Lower lobe of right lung (tissue), 2 donors: ENCODE measurements around the gene MLXIPL. TPM values are rescaled to one million over a fixed set of nuclear protein-coding genes. Genes with fewer than 3 reads are reported as not detected.

Source experiments
- ATAC-seq, 2 donors: fragments of 200-7000 bp; cut with Tn5 transposase; one replicate each; pipeline ENCODE4 v1.9.1; 2020 to 2022; ENCODE audit warnings: mild to moderate bottlenecking in 2 of 2, moderate library complexity in 2 of 2
- DNase-seq: peaks from one replicate; pipeline ENCODE4 v3.0.0-alpha.2; 2020
- H3K27ac ChIP-seq: fragments of 200-600 bp; one replicate; pipeline ENCODE4 v1.8.0; 2022
- H3K27me3 ChIP-seq: fragments of 200-600 bp; one replicate; pipeline ENCODE4 v1.8.0; 2022; ENCODE audit warnings: low read depth
- H3K36me3 ChIP-seq: fragments of 200-600 bp; one replicate; pipeline ENCODE4 v1.8.0; 2022; ENCODE audit warnings: mild to moderate bottlenecking
- H3K4me1 ChIP-seq: fragments of 200-600 bp; one replicate; pipeline ENCODE4 v1.8.0; 2022
- H3K4me3 ChIP-seq: fragments of 200-600 bp; one replicate; pipeline ENCODE4 v1.8.0; 2022; ENCODE audit warnings: mild to moderate bottlenecking
- H3K9me3 ChIP-seq: fragments of 200-600 bp; one replicate; pipeline ENCODE4 v1.8.0; 2022
- intact Hi-C: fragments of 100-400 bp; cut with DNase I; formaldehyde crosslinking; loops from one replicate; pipeline ENCODE4 v1.11.0; 2022
- long read RNA-seq: library from polyadenylated mRNA; unstranded; transcript quantifications from one replicate; pipeline ENCODE4 v2.0.0, GENCODE V29; 2021
- total RNA-seq: library from RNA; stranded (reverse); fragmentation: NEBNext Ultra II Directional; extraction: Animal tissue kit (Norgen Biotek cat#: 25700); gene quantifications from one replicate; pipeline ENCODE4 v1.2.1, GENCODE V29; 2021
- TF ChIP-seq, protein P1 (sequence below): fragments of 200-600 bp; IDR thresholded peaks from one replicate; pipeline ENCODE4 v1.8.0; 2022; ENCODE audit warnings: antibody characterized with exemption, mild to moderate bottlenecking
- donor health status: DM: no; HTN: yes; CAD: no; lungs with severe emphysema.

MLXIPL gene
- total RNA-seq: 10.7 TPM
- long read RNA-seq, partial matches to known transcripts: 1 of 3 reads
- long read RNA-seq, other reads (novel, unspliced or antisense): 2 of 3 reads

DNA sequence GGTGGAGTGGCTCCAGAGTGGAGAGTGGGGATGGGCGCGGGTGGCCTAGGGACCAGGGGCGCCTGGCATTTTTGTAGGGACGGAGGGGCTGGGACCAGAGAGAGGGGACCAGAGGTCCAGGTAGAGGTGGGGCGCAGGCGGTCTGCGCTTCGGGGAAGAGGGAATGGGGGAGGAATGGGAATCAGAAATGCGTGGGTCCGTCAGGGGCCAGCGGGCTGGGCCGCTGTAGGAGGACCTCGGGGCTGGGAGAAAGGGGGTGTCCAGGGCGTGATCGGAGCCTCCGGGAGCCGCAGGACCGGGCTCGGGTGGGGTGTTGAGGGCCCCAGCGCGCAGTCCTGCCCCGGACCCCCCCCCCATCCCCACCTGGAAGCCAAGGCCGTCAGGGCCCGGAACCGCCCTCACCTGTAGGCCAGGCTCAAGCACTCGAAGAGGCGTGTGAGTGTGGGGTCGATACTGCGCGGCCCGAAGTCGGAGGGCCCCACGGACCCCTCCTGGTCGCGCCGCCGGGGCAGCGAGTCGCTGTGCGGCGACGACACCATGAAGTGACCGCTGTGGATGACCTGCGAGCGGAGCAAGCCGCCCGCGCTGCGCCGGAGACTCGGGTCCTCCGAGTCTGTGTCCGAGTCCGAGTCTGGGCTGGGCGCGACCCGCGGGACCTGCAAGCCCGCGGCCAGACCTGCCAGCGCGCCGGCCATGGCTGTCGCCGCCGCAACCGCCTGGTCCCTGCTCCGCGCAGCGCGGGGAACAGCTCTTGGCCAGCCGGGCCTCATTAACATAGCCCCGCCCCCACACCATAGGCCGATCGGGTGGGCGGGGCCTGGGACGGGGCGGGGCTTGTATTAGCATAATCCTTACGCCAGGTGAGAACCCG lies at the start of gene MLXIPL:
MLXIPL (minus strand) TSS at position 725 of the 871 bp plus-strand sequence; CDS start at position 695, 30 bp downstream.
- Histone ChIP-seq H3K9me3 (no peaks in the 10 kb centered on the region), H3K4me3 (peak within 1 kb of the TSS; percentile 60), H3K27me3 (peaks cover 55% of the 10 kb centered on the region), H3K4me1 (peaks cover 22% of the 10 kb centered on the region), H3K27ac (no peak within 1 kb of the TSS), H3K36me3 (no peaks in the 10 kb centered on the region)
- TF ChIP-seq, protein P1, sequence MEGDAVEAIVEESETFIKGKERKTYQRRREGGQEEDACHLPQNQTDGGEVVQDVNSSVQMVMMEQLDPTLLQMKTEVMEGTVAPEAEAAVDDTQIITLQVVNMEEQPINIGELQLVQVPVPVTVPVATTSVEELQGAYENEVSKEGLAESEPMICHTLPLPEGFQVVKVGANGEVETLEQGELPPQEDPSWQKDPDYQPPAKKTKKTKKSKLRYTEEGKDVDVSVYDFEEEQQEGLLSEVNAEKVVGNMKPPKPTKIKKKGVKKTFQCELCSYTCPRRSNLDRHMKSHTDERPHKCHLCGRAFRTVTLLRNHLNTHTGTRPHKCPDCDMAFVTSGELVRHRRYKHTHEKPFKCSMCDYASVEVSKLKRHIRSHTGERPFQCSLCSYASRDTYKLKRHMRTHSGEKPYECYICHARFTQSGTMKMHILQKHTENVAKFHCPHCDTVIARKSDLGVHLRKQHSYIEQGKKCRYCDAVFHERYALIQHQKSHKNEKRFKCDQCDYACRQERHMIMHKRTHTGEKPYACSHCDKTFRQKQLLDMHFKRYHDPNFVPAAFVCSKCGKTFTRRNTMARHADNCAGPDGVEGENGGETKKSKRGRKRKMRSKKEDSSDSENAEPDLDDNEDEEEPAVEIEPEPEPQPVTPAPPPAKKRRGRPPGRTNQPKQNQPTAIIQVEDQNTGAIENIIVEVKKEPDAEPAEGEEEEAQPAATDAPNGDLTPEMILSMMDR: no peak
- ATAC-seq (peak; percentile 97 to 98), DNase-seq (peak; percentile 93)
- intact Hi-C loops: no loop called here

DNA sequence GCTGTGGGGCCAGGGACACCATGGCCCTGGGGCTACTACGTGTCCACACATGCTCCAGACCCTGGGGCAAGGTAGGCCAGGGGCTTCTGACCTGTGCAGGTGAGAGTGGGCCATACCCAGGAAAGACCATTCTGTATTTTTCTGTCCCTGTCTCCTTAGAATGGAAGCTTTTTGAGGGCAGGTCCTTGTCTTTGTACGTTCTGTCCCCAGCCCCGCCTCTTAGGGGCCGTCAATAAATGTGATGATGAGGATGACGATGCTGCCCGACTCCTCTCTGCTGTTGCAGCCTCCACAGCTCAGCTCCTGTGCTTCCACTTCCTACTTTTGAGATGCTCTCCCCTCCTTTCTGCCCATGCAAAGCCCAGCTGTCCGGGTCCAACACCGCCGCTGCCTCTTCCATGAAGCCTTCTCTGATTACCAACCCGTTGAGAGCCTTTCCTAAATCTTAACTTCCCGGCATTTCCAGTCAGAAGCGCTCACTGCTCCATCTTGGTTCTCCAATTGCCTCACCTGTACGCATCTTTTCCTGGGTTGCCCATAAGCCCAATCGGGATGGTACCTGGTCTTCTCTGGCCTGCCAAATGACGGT lies 47.6 kb upstream of the MLXIPL start:
- H3K4me3 ChIP-seq: no peak overlapping the region
- TF ChIP-seq, protein P1: no peak
- H3K4me1 ChIP-seq: peaks cover 8% of the 10 kb centered on the region
- DNase-seq: no peak
- no peak for ATAC-seq
- no peaks in the 10 kb centered on the region for H3K36me3 ChIP-seq
- H3K9me3 ChIP-seq: no peaks in the 10 kb centered on the region
- no peak overlapping the region for H3K27ac ChIP-seq
- intact Hi-C loops: no loop called here
- H3K27me3 ChIP-seq: no peaks in the 10 kb centered on the region

GRCh38 chr7:73671322-73671661 lies 47.0 kb upstream of the MLXIPL start:
- no peaks in the 10 kb centered on the region for H3K9me3 ChIP-seq

GRCh38 chr7:73669858-73670385 lies 45.6 kb upstream of the MLXIPL start:
- no peak for ATAC-seq
- no peak for DNase-seq
- H3K4me3 ChIP-seq: no peak overlapping the region
- H3K27me3 ChIP-seq: no peaks in the 10 kb centered on the region
- peaks cover 8% of the 10 kb centered on the region for H3K4me1 ChIP-seq
- H3K9me3 ChIP-seq: no peaks in the 10 kb centered on the region
- TF ChIP-seq, protein P1: no peak
- intact Hi-C loops: no loop called here
- H3K36me3 ChIP-seq: no peaks in the 10 kb centered on the region
- no peak overlapping the region for H3K27ac ChIP-seq

More at GRCh38 chr7:73671322-73671661, 47.0 kb upstream of the MLXIPL start:
- TF ChIP-seq, protein P1: no peak
- Histone ChIP-seq H3K27me3 (no peaks in the 10 kb centered on the region), H3K4me1 (peaks cover 8% of the 10 kb centered on the region), H3K36me3 (no peaks in the 10 kb centered on the region), H3K27ac (no peak overlapping the region), H3K4me3 (no peak overlapping the region)
- DNase-seq (no peak), ATAC-seq (no peak)
- intact Hi-C loops: no loop called here

GRCh38 chr7:73669288-73669701 lies 45.0 kb upstream of the MLXIPL start:
- DNase-seq: no peak
- TF ChIP-seq, protein P1: no peak
- intact Hi-C loops: no loop called here
- ATAC-seq: no peak
- no peaks in the 10 kb centered on the region for H3K27me3 ChIP-seq
- no peaks in the 10 kb centered on the region for H3K9me3 ChIP-seq
- H3K4me3 ChIP-seq: no peak overlapping the region
- no peak overlapping the region for H3K27ac ChIP-seq
- H3K4me1 ChIP-seq: peaks cover 8% of the 10 kb centered on the region
- no peaks in the 10 kb centered on the region for H3K36me3 ChIP-seq
